ENCODE data around the gene COG3.
A peak's percentile ranks its signal among the peaks of the same experiment; 100 is the strongest.

COG3 gene

DNA sequence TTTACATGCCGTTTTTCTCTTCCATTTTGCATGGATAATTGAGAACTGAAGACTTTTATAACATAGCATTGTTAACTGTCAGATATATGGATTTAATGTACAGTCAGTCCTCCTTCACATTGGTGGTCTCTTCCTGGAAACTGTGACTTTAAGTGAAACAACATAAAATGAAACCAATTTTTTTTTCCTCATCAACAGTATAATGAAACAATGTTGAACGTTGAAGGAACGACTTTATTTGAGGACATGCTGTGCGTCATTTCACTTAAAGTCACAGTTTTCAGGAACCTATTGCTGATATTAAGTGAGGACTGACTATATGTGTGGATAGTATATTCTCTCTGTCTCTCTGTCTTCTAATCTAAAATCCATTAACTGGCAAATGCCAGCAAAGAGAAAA is 54.8 kb downstream of the COG3 start:
- Histone ChIP-seq H3K27ac (ENCODE audit: low read depth, low read length) (no peak overlapping the region), H2BK5ac (ENCODE audit: low read depth, low read length, poor library complexity) (no peak overlapping the region), H3K36me3 (ENCODE audit: control insufficient read depth in 1 of 2, insufficient read depth in 2 of 2, low read length in 2 of 2) (peaks cover 7 to 19% of the 10 kb centered on the region in 2 experiments), H2AFZ (ENCODE audit: insufficient read depth, low read length, poor library complexity) (no peak overlapping the region), H3K9ac (ENCODE audit: low read length) (no peak overlapping the region), H4K8ac (ENCODE audit: low read depth, low read length) (no peak overlapping the region), H2BK12ac (ENCODE audit: low read length) (no peak overlapping the region), H2BK120ac (ENCODE audit: insufficient read depth, low read length, poor library complexity) (no peak overlapping the region), H3K23ac (ENCODE audit: low read length) (no peak overlapping the region), H3K4me3 (ENCODE audit: low read depth, low read length) (no peak overlapping the region), H3K4me1 (ENCODE audit: control insufficient read depth in 1 of 2, insufficient read depth in 2 of 2, low read length in 2 of 2) (peaks cover 0 to 2% of the 10 kb centered on the region in 2 experiments), H3K4ac (ENCODE audit: low read depth, low read length) (no peak overlapping the region), H3K4me2 (ENCODE audit: low read length) (no peak overlapping the region), H3K9me3 (ENCODE audit: insufficient read depth, low read depth, low read length) (no peaks in the 10 kb centered on the region), H4K12ac (ENCODE audit: low read depth, low read length) (no peak overlapping the region), H3K79me2 (ENCODE audit: control insufficient read depth, insufficient read depth, low read length, poor library complexity) (no peaks in the 10 kb centered on the region), H2AK5ac (ENCODE audit: low read length) (no peak overlapping the region), H3K18ac (ENCODE audit: low read length) (no peak overlapping the region), H4K91ac (ENCODE audit: low read depth, low read length) (no peak overlapping the region), H3K14ac (ENCODE audit: low read length) (no peak overlapping the region), H3K27me3 (ENCODE audit: insufficient read depth, low read length) (no peaks in the 10 kb centered on the region), H3K79me1 (ENCODE audit: low read length) (no peaks in the 10 kb centered on the region)
- no peak for DNase-seq
- no CpG with 5 or more reads among the region's 4 CpGs for WGBS (ENCODE audit: extremely low coverage, insufficient coverage, insufficient read length)

DNA sequence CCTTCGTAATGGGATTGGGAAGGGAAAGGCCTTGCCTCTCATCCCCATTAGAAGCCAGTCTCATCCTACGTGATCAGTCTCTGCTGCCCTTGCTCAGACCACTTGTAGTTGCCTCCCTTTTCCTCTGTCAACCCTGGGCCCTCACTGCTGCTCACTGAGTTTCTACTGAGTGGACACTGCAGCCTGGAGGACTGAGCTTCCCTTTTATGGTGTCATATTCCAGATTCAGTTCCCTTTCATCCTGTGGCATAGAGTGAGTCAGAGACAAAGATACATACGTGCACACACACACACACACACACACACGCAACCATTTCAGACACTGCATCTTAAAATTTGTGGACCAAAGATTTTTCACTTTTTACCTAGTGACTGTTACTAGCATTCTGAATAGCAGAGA is 56.6 kb downstream of the COG3 start:
- Histone ChIP-seq H3K27me3 (ENCODE audit: insufficient read depth, low read length) (no peaks in the 10 kb centered on the region), H3K9ac (ENCODE audit: low read length) (no peak overlapping the region), H3K27ac (ENCODE audit: low read depth, low read length) (no peak overlapping the region), H3K23ac (ENCODE audit: low read length) (no peak overlapping the region), H3K4ac (ENCODE audit: low read depth, low read length) (no peak overlapping the region), H2AK5ac (ENCODE audit: low read length) (no peak overlapping the region), H2BK5ac (ENCODE audit: low read depth, low read length, poor library complexity) (no peak overlapping the region), H3K4me3 (ENCODE audit: low read depth, low read length) (no peak overlapping the region), H3K18ac (ENCODE audit: low read length) (no peak overlapping the region), H3K79me2 (ENCODE audit: control insufficient read depth, insufficient read depth, low read length, poor library complexity) (no peaks in the 10 kb centered on the region), H2BK120ac (ENCODE audit: insufficient read depth, low read length, poor library complexity) (no peak overlapping the region), H2BK12ac (ENCODE audit: low read length) (no peak overlapping the region), H3K79me1 (ENCODE audit: low read length) (no peaks in the 10 kb centered on the region), H4K91ac (ENCODE audit: low read depth, low read length) (no peak overlapping the region), H3K9me3 (ENCODE audit: insufficient read depth, low read depth, low read length) (no peaks in the 10 kb centered on the region), H4K8ac (ENCODE audit: low read depth, low read length) (no peak overlapping the region), H3K4me1 (ENCODE audit: control insufficient read depth in 1 of 2, insufficient read depth in 2 of 2, low read length in 2 of 2) (peaks cover 0 to 2% of the 10 kb centered on the region in 2 experiments), H2AFZ (ENCODE audit: insufficient read depth, low read length, poor library complexity) (no peak overlapping the region), H3K4me2 (ENCODE audit: low read length) (no peak overlapping the region), H3K36me3 (ENCODE audit: control insufficient read depth in 1 of 2, insufficient read depth in 2 of 2, low read length in 2 of 2) (peaks cover 4 to 16% of the 10 kb centered on the region in 2 experiments), H3K14ac (ENCODE audit: low read length) (no peak overlapping the region), H4K12ac (ENCODE audit: low read depth, low read length) (no peak overlapping the region)
- no CpG with 5 or more reads among the region's 4 CpGs for WGBS (ENCODE audit: extremely low coverage, insufficient coverage, insufficient read length)
- DNase-seq = peak in 1 of 2 donors; percentile 38

DNA sequence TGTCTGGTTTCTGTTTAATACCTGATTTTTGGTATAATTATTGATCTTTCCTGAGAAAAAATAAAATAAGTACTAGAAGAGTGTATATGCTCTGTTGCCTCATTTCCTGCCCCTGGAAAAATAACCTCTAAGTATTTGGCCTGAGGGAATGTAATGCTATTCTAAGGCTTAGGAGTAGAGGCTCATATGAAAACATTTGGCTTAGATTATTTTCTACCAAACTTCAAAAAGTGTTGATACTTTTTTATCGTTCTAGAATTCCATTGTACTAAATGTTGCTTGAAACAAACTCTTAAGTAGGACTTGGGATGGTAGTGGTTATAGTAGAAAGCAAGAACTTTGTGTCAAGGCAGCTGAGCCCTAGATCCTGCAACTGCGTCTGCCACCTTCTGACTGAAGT is 57.8 kb downstream of the COG3 start:
- Histone ChIP-seq H4K8ac (ENCODE audit: low read depth, low read length) (no peak overlapping the region), H2AK5ac (ENCODE audit: low read length) (no peak overlapping the region), H3K4me3 (ENCODE audit: low read depth, low read length) (no peak overlapping the region), H4K91ac (ENCODE audit: low read depth, low read length) (no peak overlapping the region), H3K79me2 (ENCODE audit: control insufficient read depth, insufficient read depth, low read length, poor library complexity) (no peaks in the 10 kb centered on the region), H2BK120ac (ENCODE audit: insufficient read depth, low read length, poor library complexity) (no peak overlapping the region), H3K9ac (ENCODE audit: low read length) (no peak overlapping the region), H3K14ac (ENCODE audit: low read length) (no peak overlapping the region), H3K27ac (ENCODE audit: low read depth, low read length) (no peak overlapping the region), H3K4me1 (ENCODE audit: control insufficient read depth in 1 of 2, insufficient read depth in 2 of 2, low read length in 2 of 2) (peaks cover 0 to 4% of the 10 kb centered on the region in 2 experiments), H3K27me3 (ENCODE audit: insufficient read depth, low read length) (no peaks in the 10 kb centered on the region), H3K4me2 (ENCODE audit: low read length) (no peak overlapping the region), H3K36me3 (ENCODE audit: control insufficient read depth in 1 of 2, insufficient read depth in 2 of 2, low read length in 2 of 2) (peaks cover 4 to 15% of the 10 kb centered on the region in 2 experiments), H3K9me3 (ENCODE audit: insufficient read depth, low read depth, low read length) (no peaks in the 10 kb centered on the region), H3K18ac (ENCODE audit: low read length) (no peak overlapping the region), H2BK5ac (ENCODE audit: low read depth, low read length, poor library complexity) (no peak overlapping the region), H3K4ac (ENCODE audit: low read depth, low read length) (no peak overlapping the region), H4K12ac (ENCODE audit: low read depth, low read length) (no peak overlapping the region), H2BK12ac (ENCODE audit: low read length) (no peak overlapping the region), H3K79me1 (ENCODE audit: low read length) (peaks cover 2% of the 10 kb centered on the region), H2AFZ (ENCODE audit: insufficient read depth, low read length, poor library complexity) (no peak overlapping the region), H3K23ac (ENCODE audit: low read length) (no peak overlapping the region)
- DNase-seq = no peak
- no CpG with 5 or more reads among the region's 2 CpGs for WGBS (ENCODE audit: extremely low coverage, insufficient coverage, insufficient read length)

DNA sequence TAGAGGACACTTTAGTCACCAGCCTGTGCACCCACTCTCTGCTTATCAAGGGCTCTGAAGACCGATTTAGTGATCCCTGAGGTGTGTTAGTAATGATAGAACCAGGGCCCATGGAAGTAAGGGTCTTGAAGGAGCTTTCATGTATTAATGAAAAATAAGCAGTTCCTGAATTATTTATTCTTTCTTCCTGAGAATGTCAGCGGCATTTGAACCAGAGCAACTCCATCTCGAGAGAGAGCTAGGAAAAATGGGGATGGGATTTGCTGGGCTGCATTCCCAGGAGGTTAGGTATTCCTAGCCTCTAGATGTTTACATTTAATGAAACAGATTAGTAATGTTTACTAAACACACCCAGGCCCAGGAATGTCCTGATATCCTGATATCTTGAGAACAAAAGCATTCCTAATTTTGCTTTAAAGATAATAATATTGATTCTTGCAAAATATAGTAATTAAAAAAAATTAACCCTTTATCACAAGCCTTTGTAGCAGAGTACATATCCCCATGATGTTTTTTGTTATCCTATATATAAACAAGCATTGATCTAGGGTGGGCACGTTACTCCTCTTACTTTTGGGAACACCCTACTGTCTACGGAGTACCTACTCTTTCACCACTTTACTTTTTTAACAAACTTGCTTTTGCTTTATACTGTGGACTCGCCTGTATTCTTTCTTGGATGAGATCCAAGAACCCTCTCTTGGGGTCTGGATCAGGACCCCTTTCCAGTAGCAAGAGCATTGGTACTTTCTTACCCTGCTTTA is 63.1 kb downstream of the COG3 start:
- no peak overlapping the region for H2BK12ac ChIP-seq (ENCODE audit: low read length)
- H3K79me2 ChIP-seq (ENCODE audit: control insufficient read depth, insufficient read depth, low read length, poor library complexity) = no peaks in the 10 kb centered on the region
- no peak overlapping the region for H2AK5ac ChIP-seq (ENCODE audit: low read length)
- peaks cover 0 to 2% of the 10 kb centered on the region in 2 experiments for H3K4me1 ChIP-seq (ENCODE audit: control insufficient read depth in 1 of 2, insufficient read depth in 2 of 2, low read length in 2 of 2)
- no peak overlapping the region for H3K23ac ChIP-seq (ENCODE audit: low read length)
- no peak overlapping the region for H3K4ac ChIP-seq (ENCODE audit: low read depth, low read length)
- H3K4me2 ChIP-seq (ENCODE audit: low read length) = no peak overlapping the region
- no peaks in the 10 kb centered on the region for H3K9me3 ChIP-seq (ENCODE audit: insufficient read depth, low read depth, low read length)
- no peak overlapping the region for H3K4me3 ChIP-seq (ENCODE audit: low read depth, low read length)
- no CpG with 5 or more reads among the region's 6 CpGs for WGBS (ENCODE audit: extremely low coverage, insufficient coverage, insufficient read length)
- peak overlapping the region; percentile 64 for H3K27ac ChIP-seq (ENCODE audit: low read depth, low read length)
- H3K79me1 ChIP-seq (ENCODE audit: low read length) = peaks cover 2% of the 10 kb centered on the region
- no peaks in the 10 kb centered on the region for H3K27me3 ChIP-seq (ENCODE audit: insufficient read depth, low read length)
- peak; percentile 8 to 70 for DNase-seq
- H2BK5ac ChIP-seq (ENCODE audit: low read depth, low read length, poor library complexity) = no peak overlapping the region
- H3K18ac ChIP-seq (ENCODE audit: low read length) = no peak overlapping the region
- no peak overlapping the region for H2BK120ac ChIP-seq (ENCODE audit: insufficient read depth, low read length, poor library complexity)
- no peak overlapping the region for H3K14ac ChIP-seq (ENCODE audit: low read length)
- no peak overlapping the region for H4K91ac ChIP-seq (ENCODE audit: low read depth, low read length)
- no peak overlapping the region for H4K12ac ChIP-seq (ENCODE audit: low read depth, low read length)
- no peak overlapping the region for H3K9ac ChIP-seq (ENCODE audit: low read length)
- no peak overlapping the region for H4K8ac ChIP-seq (ENCODE audit: low read depth, low read length)
- H2AFZ ChIP-seq (ENCODE audit: insufficient read depth, low read length, poor library complexity) = no peak overlapping the region
- peaks cover 6 to 14% of the 10 kb centered on the region in 2 experiments for H3K36me3 ChIP-seq (ENCODE audit: control insufficient read depth in 1 of 2, insufficient read depth in 2 of 2, low read length in 2 of 2)
